Activated naive CD4-positive, alpha-beta T cell (primary cell): ENCODE measurements around the gene ITGA1.
A peak's percentile ranks its signal among the peaks of the same experiment; 100 is the strongest.
"Not testable (repeated sequence)": the region's sequence is repeated elsewhere in the genome, so short reads cannot be mapped to it uniquely, and the experiment has no call there.

Source experiments
- DNase-seq, 4 experiments: peaks; one replicate each; lab custom pipeline; 2025; lab: John Stamatoyannopoulos, UW

Gene ITGA1

DNA sequence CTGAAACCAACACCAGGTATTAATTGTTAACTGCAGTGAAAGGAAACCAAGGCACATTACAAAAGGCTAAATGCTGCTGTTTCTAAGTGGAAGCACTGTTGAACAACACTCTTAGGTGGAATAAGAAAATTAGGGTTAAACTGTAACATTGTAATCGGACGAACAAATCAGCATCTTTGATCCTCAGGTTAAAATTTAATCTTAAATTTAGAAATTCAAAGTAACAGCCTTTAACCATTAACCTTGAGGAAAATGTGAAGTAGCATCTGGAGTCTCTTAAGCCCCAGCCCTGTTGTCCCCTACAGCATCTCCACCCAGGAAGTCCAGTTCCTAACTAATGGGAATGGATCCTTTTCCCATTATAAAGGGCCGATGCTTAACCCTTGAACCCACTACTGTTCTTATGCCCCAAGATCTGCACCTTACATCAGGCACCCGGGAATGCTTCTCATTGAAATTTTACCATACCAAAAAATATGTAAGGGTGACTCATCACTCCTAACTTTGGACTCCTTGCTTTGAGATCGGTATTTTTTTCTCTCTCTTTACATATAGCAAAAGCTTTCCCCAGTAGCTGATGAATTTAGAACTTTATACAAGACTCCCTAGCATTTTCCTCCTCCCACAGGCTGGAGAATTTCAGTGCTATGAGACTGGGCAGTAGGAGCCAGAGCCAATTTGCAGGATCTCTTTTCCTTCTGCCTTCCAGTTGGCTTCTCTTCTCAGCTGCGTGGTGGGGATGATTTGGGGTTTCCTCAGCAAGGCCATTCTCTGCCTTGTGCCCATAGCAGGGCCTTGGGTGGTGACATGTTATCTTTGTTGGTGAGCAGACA is 169.4 kb downstream of the ITGA1 start:
- no peak for DNase-seq

GRCh38 chr5:52961274-52961681 is 173.6 kb downstream of the ITGA1 start:
- DNase-seq, result no peak

- DNase-seq, result no peak
Observed at GRCh38 chr5:52963636-52964035, 175.9 kb downstream of the ITGA1 start.

- DNase-seq, result no peak
Observed at GRCh38 chr5:52964138-52964537, 176.4 kb downstream of the ITGA1 start.

DNA sequence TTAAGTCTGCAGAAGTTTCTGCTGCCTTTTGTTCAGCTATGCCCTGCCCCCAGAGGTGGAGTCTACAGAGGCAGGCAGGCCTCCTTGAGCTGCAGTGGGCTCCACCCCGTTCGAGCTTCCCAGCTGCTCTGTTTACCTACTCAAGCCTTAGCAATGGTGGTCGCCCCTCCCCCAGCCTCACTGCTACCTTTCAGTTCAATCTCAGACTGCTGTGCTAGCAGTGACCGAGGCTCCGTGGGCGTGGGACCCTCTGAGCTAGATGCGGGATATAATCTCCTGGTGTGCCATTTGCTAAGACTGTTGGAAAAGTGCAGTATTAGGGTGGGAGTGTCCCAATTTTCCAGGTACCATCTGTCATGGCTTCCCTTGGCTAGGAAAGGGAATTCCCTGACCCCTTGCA is 188.4 kb downstream of the ITGA1 start:
- not testable (repeated sequence) for DNase-seq

- DNase-seq, result no peak
Observed at GRCh38 chr5:52977264-52977897, 189.7 kb downstream of the ITGA1 start.

DNA sequence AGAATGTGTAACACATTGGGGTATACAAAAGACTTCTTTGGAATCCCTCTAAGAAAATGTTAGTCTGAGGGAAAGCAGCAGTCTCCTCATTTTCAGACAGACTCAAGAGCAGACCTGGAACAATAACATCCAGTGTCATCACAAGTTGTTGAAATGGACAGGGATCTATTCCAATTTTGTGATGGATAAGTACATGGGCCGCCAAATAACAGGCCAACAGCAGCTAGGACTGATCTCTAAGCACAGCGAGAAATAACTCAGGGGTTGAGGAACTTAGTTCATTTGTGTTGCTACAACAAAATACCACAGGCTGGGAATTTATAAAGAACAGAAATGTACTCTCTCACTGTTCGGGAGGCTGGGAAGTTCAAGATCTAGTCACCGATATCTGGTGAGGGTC is 193.8 kb downstream of the ITGA1 start:
- DNase-seq, result no peak

DNA sequence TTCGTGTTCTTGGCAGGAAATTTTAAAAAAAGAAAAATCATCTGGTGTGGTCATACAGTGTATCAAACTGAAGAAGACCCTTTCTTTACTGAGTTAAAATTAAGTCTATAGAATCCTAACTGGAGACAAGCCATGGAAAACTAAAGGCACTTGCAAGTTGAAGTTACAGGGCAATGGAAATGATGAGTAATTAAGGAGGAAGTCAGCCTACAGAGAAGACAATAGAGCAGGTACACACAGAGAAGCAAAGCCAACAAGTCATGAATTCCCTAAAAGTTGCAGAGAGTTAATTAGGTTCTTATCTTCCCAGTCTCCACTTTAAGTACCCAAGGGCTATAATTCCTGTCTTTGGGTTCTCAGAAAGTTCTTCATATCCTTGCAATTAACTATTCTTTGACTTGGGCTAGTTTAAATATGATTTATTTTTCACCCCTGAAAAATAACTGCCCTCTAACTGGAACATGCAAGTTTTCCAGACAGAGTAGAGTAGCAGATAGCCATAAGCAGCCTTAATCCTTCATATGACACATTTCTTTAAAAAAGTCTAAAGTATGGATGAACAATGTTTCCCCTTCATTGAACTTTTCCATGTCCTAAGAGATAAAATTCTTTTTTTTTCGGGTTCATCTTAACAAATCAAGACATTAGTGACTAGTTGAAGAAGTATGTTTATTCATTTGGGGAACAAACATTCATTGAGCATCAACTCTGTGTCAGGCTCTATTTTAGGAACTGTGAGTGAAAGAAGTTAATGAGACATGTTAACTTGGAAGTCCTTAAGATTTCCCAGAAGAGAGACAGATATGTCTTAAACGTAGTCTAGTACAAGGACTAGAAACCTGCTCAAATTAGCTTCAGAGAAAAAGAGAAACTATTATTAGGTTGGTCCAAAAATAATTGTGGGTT is 196.3 kb downstream of the ITGA1 start:
- no peak for DNase-seq

DNA sequence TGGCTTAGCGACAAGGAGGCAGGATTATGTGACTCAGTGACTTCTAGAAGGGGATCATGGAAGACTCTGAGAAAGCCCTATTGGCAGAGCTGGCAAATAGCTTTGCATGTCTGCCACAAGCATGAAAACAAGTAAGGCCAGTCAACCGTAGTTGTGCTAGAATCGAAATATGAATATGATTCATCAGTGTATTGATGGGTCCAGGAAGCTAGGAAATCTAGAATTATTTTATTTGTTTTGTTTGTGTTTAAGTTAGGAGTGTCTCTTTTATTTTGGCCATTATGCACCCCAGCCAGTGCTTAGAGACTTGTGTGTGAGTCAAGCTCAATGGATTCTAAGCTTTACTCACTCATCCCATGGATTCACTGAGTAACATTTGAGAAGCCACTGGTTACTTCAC is 197.6 kb downstream of the ITGA1 start:
- no peak for DNase-seq

GRCh38 chr5:52987711-52988331 is 200.1 kb downstream of the ITGA1 start:
- no peak for DNase-seq

DNA sequence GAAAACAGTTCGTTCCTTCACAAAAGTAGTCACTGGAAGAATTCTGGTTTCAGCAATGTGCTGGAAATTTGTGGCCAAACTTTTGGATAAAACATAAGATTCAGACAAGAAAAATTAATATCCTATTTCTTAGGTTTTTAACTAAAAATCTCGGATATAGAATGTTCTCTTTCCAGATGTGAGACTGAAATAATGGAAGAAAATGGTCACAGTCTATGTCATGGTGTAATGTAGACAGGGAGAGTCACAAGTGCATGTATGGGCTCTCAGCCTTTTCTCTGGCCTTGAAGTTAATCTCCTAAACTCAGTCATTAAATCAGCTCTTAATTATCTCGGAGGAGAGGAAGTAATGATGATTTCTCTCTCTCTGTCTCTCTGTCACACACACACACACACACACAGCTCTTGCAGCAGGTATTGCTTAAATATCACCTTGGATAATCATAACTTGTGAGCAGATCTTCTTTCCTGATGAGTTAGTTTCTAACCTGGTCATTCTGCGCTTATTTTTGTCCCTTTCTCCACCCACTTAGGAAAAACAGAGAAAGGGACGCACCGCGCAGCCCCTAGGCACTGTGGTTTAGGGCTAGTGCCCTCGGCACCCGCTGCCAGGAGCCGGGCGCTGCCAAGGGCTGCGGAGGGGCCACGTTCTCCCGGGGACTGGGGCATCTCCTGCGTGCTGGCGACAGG is 200.8 kb downstream of the ITGA1 start:
- DNase-seq, result no peak

GRCh38 chr5:52989025-52989780 is 201.5 kb downstream of the ITGA1 start, which contains the start of gene ITGA2:
Gene ITGA2, plus strand, starts transcription at chr5:52989352. Its CDS starts 117 bp downstream, at chr5:52989469.
- DNase-seq, result peak in 1 of 4 experiments; percentile 4

DNA sequence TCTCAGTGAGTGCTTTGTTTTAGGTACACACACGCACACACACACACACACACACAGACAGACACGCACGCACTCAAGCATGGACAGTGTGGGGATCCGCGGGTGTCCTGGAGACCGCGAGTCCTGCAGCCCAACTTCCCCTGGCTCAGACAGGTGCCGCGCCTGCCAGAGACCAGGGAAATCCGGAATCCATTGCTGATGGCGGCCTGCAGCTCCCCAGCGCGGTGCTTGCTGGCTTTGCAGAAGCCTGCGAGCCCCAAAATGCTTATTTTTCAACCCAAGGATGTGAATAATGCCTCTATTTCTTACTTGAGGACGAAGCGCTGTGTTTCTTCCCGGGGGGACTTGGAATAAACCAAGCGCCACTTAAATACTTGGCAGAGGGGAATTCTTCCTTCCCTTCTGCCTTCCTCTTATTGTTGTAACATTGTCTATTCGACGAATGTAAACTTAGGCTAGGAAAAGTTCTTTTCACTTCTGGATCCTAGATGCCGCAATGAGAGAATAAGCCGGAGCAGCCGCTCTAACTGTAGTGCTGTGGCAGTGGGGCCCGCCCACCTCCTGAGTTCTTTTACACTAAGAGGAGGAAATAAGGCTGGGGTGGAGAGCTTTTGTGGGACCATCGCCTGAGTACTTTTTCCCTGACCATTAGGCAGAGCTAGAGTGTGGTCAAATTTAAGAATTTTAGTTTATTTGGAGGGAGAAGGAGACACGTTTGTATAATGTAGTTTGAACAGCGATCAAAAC is 202.2 kb downstream of the ITGA1 start:
- DNase-seq, result peak in 1 of 4 experiments; percentile 2

- no peak for DNase-seq
Observed at GRCh38 chr5:52990528-52990925, 202.8 kb downstream of the ITGA1 start.

DNA sequence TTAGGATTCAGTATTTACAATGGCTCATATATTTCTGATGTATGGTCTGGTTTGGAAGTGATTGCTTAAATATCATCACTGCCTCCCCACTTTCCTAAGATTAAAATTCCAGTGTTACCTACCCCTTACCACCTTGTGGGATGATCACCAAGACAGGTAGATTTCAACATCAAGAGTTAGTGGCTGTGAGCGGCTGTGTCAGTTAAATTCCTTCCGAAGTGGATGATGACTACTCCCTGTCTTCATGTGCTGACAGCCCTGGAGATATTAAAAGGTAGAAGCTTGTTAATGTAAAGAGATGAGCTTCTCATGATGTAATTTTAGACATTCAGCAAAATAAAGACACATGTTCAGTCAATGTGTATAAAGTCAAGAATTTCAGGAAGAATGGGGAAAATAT is 205.7 kb downstream of the ITGA1 start:
- DNase-seq, result no peak

GRCh38 chr5:52994266-52994665 is 206.6 kb downstream of the ITGA1 start:
- no peak for DNase-seq

GRCh38 chr5:52995095-52995494 is 207.4 kb downstream of the ITGA1 start:
- DNase-seq, result no peak

DNA sequence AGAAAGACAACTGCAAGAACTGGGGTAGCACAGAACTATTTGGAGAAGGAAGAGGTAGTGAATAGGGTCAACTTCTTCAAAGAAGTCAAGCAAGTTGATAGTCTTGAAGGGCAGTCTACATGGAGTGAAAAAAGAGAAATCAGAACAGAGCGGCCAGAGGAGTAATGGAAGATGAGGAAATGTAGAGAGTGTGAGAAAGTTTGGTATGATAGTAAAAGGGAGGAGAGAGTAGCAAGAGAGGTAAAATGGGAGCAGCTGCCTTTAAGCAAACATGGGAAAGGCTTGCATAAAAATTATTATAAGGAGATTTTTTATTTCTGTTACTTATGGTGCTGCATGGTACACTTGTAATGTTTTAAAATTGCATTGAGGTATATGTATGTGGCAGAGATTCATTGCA is 208.2 kb downstream of the ITGA1 start:
- DNase-seq, result no peak

- no peak for DNase-seq
Observed at GRCh38 chr5:52996979-52997378, 209.3 kb downstream of the ITGA1 start.

- DNase-seq, result no peak
Observed at GRCh38 chr5:52997424-52997823, 209.7 kb downstream of the ITGA1 start.
